ENCODE measurements around the gene CCR1.

CCR1 gene

GRCh38 chr3:46203681-46204080, 4.4 kb downstream of the CCR1 start:
- DNase-seq (ENCODE audit: low read depth), result no peak
- H3K4me3 ChIP-seq (replicated peaks; ENCODE audit: low read depth, low read length), result no peak overlapping the region
- no peak for TF ChIP-seq CTCF (IDR thresholded peaks at IDR 0.05; ENCODE audit: low read length, missing control alignments)

- no peak for TF ChIP-seq CTCF (IDR thresholded peaks at IDR 0.05; ENCODE audit: low read length, missing control alignments)
- H3K4me3 ChIP-seq (replicated peaks; ENCODE audit: low read depth, low read length), result no peak overlapping the region
Measured at GRCh38 chr3:46202535-46202934, 5.6 kb downstream of the CCR1 start.

GRCh38 chr3:46200790-46201189, 7.3 kb downstream of the CCR1 start:
- no peak overlapping the region for H3K4me3 ChIP-seq (replicated peaks; ENCODE audit: low read depth, low read length)
- no peak for DNase-seq (ENCODE audit: low read depth)
- no peak for TF ChIP-seq CTCF (IDR thresholded peaks at IDR 0.05; ENCODE audit: low read length, missing control alignments)

More at GRCh38 chr3:46202535-46202934, 5.6 kb downstream of the CCR1 start:
- DNase-seq (ENCODE audit: low read depth), result no peak

GRCh38 chr3:46200211-46200610, 7.9 kb downstream of the CCR1 start:
- TF ChIP-seq CTCF (IDR thresholded peaks at IDR 0.05; ENCODE audit: low read length, missing control alignments), result no peak
- no peak overlapping the region for H3K4me3 ChIP-seq (replicated peaks; ENCODE audit: low read depth, low read length)
- DNase-seq (ENCODE audit: low read depth), result no peak

- H3K4me3 ChIP-seq (replicated peaks; ENCODE audit: low read depth, low read length), result no peak overlapping the region
- no peak for DNase-seq (ENCODE audit: low read depth)
- TF ChIP-seq CTCF (IDR thresholded peaks at IDR 0.05; ENCODE audit: low read length, missing control alignments), result no peak
Measured at GRCh38 chr3:46196261-46196957, 11.7 kb downstream of the CCR1 start.

- no peak overlapping the region for H3K4me3 ChIP-seq (replicated peaks; ENCODE audit: low read depth, low read length)
- no peak for TF ChIP-seq CTCF (IDR thresholded peaks at IDR 0.05; ENCODE audit: low read length, missing control alignments)
- no peak for DNase-seq (ENCODE audit: low read depth)
Measured at GRCh38 chr3:46194868-46195553, 13.1 kb downstream of the CCR1 start.

All from fibroblast of pulmonary artery (primary cell).